SK-N-MC (cell line): ENCODE measurements around the gene RAB17.

Experiments used
- DNase-seq: peaks from one replicate; pipeline ENCODE4 v3.0.0-alpha.2; 2011; ENCODE audit warnings: low read depth, low spot score
- H3K27ac ChIP-seq: fragments of 200-600 bp; sonication (generic); 2 replicates; pipeline ENCODE4 v1.5.1; 2016; ENCODE audit warnings: mixed run types
- H3K36me3 ChIP-seq: fragments of 200-600 bp; sonication (generic); 2 replicates; pipeline ENCODE4 v1.6.1; 2017; ENCODE audit warnings: antibody characterized with exemption, low read length, mixed read lengths; ENCODE audit not compliant: insufficient read depth
- H3K4me3 ChIP-seq: fragments of 200-600 bp; sonication (generic); 2 replicates; pipeline ENCODE4 v1.5.1; 2016
- H3K9ac ChIP-seq: fragments of 200-600 bp; sonication (generic); 2 replicates; pipeline ENCODE4 v1.8.0; 2017; ENCODE audit warnings: mixed run types, mixed read lengths; ENCODE audit not compliant: insufficient read length
- H3K9me3 ChIP-seq: fragments of 200-600 bp; sonication (generic); 2 replicates; pipeline ENCODE4 v1.6.1; 2017; ENCODE audit warnings: low read depth, mild to moderate bottlenecking, antibody characterized with exemption, low read length, moderate library complexity, mixed read lengths
- EZH2 ChIP-seq: fragments of 200-600 bp; sonication (generic); IDR thresholded peaks from one replicate; pipeline ENCODE4 v1.6.1; 2017; ENCODE audit warnings: antibody characterized with exemption
- FOXP2 ChIP-seq: optimal IDR thresholded peaks from 2 replicates; pipeline ENCODE3; 2011; ENCODE audit warnings: mild to moderate bottlenecking, moderate library complexity; ENCODE audit not compliant: insufficient read depth; ENCODE audit errors: extremely low read length, control extremely low read depth
- POLR2AphosphoS5 ChIP-seq: IDR thresholded peaks from 2 replicates; pipeline ENCODE4 v1.6.1; 2012; ENCODE audit warnings: mild to moderate bottlenecking, low read depth, low read length, borderline replicate concordance

The RAB17 gene

DNA sequence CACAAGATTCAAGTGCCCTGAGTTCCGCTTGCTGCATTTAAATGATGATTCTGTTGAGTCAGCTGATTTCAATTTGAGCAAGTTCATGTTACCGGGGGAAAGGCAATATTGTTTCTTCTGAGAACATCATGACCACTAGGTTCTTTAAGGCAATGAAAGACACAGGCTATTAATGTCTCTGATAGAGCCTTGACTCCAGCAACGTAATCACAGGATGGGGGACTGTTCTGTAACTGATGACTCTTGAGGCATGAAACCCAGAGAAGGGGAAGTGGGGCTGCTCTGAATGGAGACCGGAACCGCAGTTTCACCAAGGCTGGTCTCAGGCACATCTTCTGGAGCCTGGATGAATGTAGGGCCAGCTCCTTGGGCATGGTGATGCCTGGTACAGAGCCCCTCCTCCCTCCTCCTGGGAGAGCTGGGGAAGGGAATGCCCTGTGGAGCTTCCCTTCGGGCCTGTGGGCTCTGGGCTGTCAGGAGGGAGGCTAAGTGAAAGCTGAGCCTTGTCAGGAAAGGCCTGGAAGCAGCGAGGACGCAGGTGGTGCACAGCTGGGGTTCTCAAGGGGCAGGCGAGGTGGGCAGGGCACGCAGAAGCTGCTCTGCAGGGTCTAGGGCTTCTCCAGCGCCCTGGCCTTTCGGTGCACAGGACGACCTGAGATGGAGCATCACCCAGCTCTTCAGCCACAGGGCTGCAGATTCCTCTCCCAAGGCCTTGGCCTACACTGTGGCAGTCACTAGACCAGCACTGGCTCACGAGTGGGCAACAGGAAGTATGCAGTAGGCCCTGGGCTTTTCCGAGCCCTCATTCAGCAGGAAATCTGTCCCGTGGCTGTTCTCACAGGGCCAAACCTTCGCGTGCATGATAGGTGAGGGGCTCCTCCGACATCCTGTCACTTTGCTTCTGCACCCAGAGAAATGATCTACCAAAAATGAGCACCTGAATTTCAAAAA, 60.8 kb downstream of the RAB17 start:
- Histone ChIP-seq H3K36me3 (no peaks in the 10 kb centered on the region), H3K27ac (no peak overlapping the region), H3K4me3 (no peak overlapping the region), H3K9ac (no peak overlapping the region), H3K9me3 (no peaks in the 10 kb centered on the region)
- DNase-seq: no peak
- TF ChIP-seq EZH2 (no peak), FOXP2 (no peak), POLR2AphosphoS5 (no peak)

DNA sequence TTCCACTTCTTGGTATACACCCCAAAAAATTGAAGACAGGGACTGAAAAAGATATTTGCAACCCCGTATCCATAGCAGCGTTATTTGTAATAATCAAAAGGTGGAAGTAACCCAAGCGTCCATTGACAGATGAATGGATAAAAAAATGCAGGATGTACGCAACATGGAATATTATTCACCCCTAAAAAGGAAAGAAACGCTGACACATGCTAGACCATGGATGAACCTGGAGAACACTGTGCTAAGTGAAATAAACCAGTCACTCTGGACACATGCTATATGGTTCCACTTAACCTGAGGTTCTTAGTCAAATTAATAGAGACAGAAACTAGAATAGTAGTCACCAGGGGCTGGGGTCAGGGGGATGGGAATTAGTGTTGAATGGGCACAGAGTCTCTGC, 62.8 kb downstream of the RAB17 start:
- H3K9me3 ChIP-seq: no peaks in the 10 kb centered on the region
- no peak for DNase-seq
- no peak overlapping the region for H3K27ac ChIP-seq
- TF ChIP-seq POLR2AphosphoS5: no peak
- no peak for TF ChIP-seq EZH2
- no peak for TF ChIP-seq FOXP2
- H3K9ac ChIP-seq: no peak overlapping the region
- H3K4me3 ChIP-seq: no peak overlapping the region
- no peaks in the 10 kb centered on the region for H3K36me3 ChIP-seq

DNA sequence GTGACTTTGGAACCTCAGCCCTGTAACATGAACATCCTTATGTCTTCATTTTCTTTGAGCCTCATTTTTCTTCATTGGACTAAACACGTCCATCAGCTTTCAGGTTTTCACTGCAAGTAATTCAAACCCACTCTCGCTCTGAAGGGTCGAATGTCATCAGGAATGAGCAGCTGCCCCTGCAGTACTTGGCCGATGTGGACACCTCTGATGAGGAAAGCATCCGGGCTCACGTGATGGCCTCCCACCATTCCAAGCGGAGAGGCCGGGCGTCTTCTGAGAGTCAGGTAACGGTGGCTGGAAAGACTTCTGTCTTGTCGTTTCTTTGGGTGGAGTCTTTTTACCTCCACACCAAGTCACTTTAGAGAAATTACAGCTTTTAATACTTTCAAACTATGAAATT, 63.3 kb downstream of the RAB17 start:
- TF ChIP-seq EZH2: no peak
- TF ChIP-seq FOXP2: no peak
- TF ChIP-seq POLR2AphosphoS5: no peak
- Histone ChIP-seq H3K36me3 (no peaks in the 10 kb centered on the region), H3K9ac (no peak overlapping the region)

DNA sequence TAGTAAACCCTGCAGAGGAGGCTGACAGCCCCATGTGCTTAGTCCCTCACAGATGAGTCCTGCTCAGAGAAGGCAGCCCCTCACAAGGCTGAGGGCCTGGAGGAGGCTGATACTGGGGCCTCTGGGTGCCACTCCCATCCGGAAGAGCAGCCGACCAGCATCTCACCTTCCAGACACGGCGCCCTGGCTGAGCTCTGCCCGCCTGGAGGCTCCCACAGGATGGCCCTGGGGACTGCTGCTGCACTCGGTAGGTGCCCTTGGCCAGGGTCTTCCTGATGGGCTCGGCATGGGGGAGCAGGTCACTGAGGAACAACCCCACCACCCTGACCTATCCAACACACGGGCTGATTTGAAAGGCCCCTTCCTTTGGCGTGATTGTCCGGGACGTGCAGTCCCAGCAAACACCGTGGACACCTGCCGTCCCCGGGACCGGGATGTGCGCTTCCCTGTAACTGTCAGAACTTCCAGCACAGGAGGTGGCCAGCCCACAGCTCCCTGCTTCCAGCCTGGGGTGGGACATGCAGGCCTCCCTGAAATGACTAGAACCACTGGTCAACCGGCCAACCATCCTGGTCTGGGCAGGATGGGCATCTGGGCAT, 64.9 kb downstream of the RAB17 start:
- Histone ChIP-seq H3K36me3 (no peaks in the 10 kb centered on the region), H3K27ac (no peak overlapping the region), H3K9ac (no peak overlapping the region), H3K9me3 (no peaks in the 10 kb centered on the region), H3K4me3 (no peak overlapping the region)
- TF ChIP-seq FOXP2 (no peak), EZH2 (no peak), POLR2AphosphoS5 (no peak)
- no peak for DNase-seq

More for the DNA sequence above, 63.3 kb downstream of the RAB17 start:
- DNase-seq: no peak
- Histone ChIP-seq H3K27ac (no peak overlapping the region), H3K4me3 (no peak overlapping the region), H3K9me3 (no peaks in the 10 kb centered on the region)

DNA sequence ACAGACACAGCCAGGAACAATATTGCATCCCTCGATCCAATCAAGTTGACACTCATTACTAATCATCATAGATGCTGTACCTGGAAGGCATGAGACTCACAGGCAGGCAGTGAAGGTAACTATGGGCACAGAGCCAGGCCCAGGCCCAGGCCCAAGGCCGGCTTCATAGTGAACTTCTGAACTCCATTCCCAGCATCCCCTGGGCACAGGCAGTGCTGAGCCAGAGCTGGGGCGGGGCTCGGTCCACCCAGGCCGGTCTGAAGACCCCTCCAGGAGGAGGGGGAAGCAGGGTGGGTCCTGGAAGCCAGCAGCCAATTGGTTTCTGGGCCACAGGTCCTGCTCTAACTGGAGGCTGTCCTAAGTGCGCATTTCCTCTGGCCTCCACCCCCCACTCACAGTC, 65.9 kb downstream of the RAB17 start:
- no peak overlapping the region for H3K9ac ChIP-seq
- no peak for DNase-seq
- TF ChIP-seq EZH2 (no peak), POLR2AphosphoS5 (no peak), FOXP2 (no peak)
- no peak overlapping the region for H3K4me3 ChIP-seq
- H3K9me3 ChIP-seq: no peaks in the 10 kb centered on the region
- H3K36me3 ChIP-seq: no peaks in the 10 kb centered on the region
- H3K27ac ChIP-seq: no peak overlapping the region
